PC-9 (cell line): ENCODE measurements around the gene CAP2. TPM values are rescaled to one million over a fixed set of nuclear protein-coding genes. Genes with fewer than 3 reads are reported as not detected.

Experiments used
- BruUV-seq: library from RNA; stranded (reverse); fragments of 400-500 nt; replicated peaks from 2 replicates; lab custom pipeline; 2021; lab: Mats Ljungman, UMichigan
- CTCF ChIA-PET: fragments of 300-600 bp; sonication (Branson Sonifier 250); formaldehyde crosslinking; loops from one replicate; lab custom pipeline; 2022; ENCODE audit warnings: antibody characterized with exemption; lab: Charles Lee
- POLR2A ChIA-PET: fragments of 300-600 bp; sonication (Branson Sonifier 250); formaldehyde crosslinking; loops from one replicate; lab custom pipeline; 2022; ENCODE audit warnings: antibody characterized with exemption; ENCODE audit not compliant: unreplicated experiment; lab: Charles Lee
- DNase-seq, 2 experiments: peaks; one replicate each; pipeline versions ENCODE4 v3.0.0 to v3.0.0-alpha.2; 2015 to 2022; ENCODE audit warnings: mixed read lengths in 1 of 2
- H2AFZ ChIP-seq: fragments of 200-600 bp; sonication (generic); 2 replicates; pipeline ENCODE4 v1.8.1; 2017; ENCODE audit warnings: antibody characterized with exemption
- H3F3A ChIP-seq: fragments of 200-600 bp; sonication (generic); 2 replicates; pipeline ENCODE4 v1.8.1; 2017; ENCODE audit warnings: antibody characterized with exemption, mild to moderate bottlenecking, low read depth; ENCODE audit not compliant: insufficient read depth
- H3K27ac ChIP-seq: fragments of 200-600 bp; sonication (generic); 2 replicates; pipeline ENCODE4 v1.6.1; 2016; ENCODE audit warnings: mixed run types
- H3K27me3 ChIP-seq: fragments of 200-600 bp; sonication (generic); 2 replicates; pipeline ENCODE4 v1.6.1; 2016; ENCODE audit warnings: low read depth, mixed run types; ENCODE audit not compliant: insufficient read depth
- H3K36me3 ChIP-seq: fragments of 200-600 bp; sonication (generic); 2 replicates; pipeline ENCODE4 v1.6.1; 2016; ENCODE audit warnings: low read depth, mixed run types
- H3K4me1 ChIP-seq: fragments of 200-600 bp; sonication (generic); replicated peaks from 2 replicates; pipeline ENCODE4 v1.6.1; 2016; ENCODE audit warnings: mixed run types; ENCODE audit not compliant: insufficient read depth
- H3K4me2 ChIP-seq: fragments of 200-600 bp; sonication (generic); 2 replicates; pipeline ENCODE4 v1.6.1; 2017; ENCODE audit warnings: mixed run types
- H3K4me3 ChIP-seq: fragments of 200-600 bp; sonication (generic); 2 replicates; pipeline ENCODE4 v1.6.1; 2016; ENCODE audit warnings: mixed run types
- H3K79me2 ChIP-seq: fragments of 200-600 bp; sonication (generic); 2 replicates; pipeline ENCODE4 v1.6.1; 2017; ENCODE audit warnings: low read depth, mixed run types
- H3K9me2 ChIP-seq: fragments of 200-600 bp; sonication (generic); 2 replicates; pipeline ENCODE4 v1.8.1; 2017; ENCODE audit warnings: mild to moderate bottlenecking; ENCODE audit not compliant: insufficient read depth
- H3K9me3 ChIP-seq: fragments of 200-600 bp; sonication (generic); 2 replicates; pipeline ENCODE4 v1.8.1; 2016; ENCODE audit warnings: low read depth; ENCODE audit not compliant: insufficient read depth
- H4K20me1 ChIP-seq: fragments of 200-600 bp; sonication (generic); 2 replicates; pipeline ENCODE4 v1.8.1; 2017; ENCODE audit not compliant: insufficient read depth
- EZH2 ChIP-seq: fragments of 200-600 bp; sonication (generic); IDR thresholded peaks from 2 replicates; pipeline ENCODE4 v1.8.0; 2017; ENCODE audit warnings: antibody characterized with exemption, low read depth
- intact Hi-C: fragments of 100-400 bp; cut with micrococcal nuclease; formaldehyde crosslinking; loops from one replicate; pipeline ENCODE4 v1.10.0; 2022; ENCODE audit not compliant: unreplicated experiment
- total RNA-seq: library from RNA; stranded (reverse); gene quantifications from 2 replicates; pipeline ENCODE4 v1.2.3, GENCODE V29; 2021
- TF ChIP-seq, protein P1 (sequence below): fragments of 200-600 bp; sonication (generic); conservative IDR thresholded peaks from 2 replicates; pipeline ENCODE4 v1.6.1; 2017; ENCODE audit warnings: mixed run types, antibody characterized with exemption, mild to moderate bottlenecking, moderate library complexity

Gene CAP2
- total RNA-seq, 1 experiment from 2014 or later: 12.0 TPM

DNA sequence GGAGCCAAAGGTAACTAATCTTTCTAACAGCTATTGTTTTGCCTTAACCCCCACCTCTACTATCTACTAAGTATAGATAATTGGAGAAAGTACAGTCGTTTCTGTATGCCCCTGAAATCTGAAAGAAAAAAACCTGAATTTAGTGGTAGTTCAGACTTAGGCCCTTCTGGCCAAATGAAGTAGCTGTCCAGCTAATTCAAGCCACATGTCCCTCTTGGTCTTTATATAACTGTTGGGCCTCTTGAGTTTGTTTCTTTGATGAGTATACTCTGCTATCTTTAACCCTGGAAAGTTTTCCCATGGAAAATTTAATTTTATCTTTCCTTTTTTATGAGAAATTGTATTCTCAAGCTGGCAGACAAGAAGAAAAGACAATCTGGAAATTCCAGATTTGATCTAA lies 133.7 kb downstream of the CAP2 start:
- Histone ChIP-seq H3K9me2 (no peaks in the 10 kb centered on the region), H3F3A (no peaks in the 10 kb centered on the region), H3K4me1 (no peaks in the 10 kb centered on the region), H2AFZ (no peak overlapping the region), H3K36me3 (no peaks in the 10 kb centered on the region), H3K4me2 (no peak overlapping the region), H3K27ac (no peak overlapping the region), H4K20me1 (no peaks in the 10 kb centered on the region), H3K9me3 (no peaks in the 10 kb centered on the region), H3K79me2 (no peaks in the 10 kb centered on the region), H3K27me3 (no peaks in the 10 kb centered on the region), H3K4me3 (no peak overlapping the region)
- TF ChIP-seq EZH2: no peak
- TF ChIP-seq, protein P1, sequence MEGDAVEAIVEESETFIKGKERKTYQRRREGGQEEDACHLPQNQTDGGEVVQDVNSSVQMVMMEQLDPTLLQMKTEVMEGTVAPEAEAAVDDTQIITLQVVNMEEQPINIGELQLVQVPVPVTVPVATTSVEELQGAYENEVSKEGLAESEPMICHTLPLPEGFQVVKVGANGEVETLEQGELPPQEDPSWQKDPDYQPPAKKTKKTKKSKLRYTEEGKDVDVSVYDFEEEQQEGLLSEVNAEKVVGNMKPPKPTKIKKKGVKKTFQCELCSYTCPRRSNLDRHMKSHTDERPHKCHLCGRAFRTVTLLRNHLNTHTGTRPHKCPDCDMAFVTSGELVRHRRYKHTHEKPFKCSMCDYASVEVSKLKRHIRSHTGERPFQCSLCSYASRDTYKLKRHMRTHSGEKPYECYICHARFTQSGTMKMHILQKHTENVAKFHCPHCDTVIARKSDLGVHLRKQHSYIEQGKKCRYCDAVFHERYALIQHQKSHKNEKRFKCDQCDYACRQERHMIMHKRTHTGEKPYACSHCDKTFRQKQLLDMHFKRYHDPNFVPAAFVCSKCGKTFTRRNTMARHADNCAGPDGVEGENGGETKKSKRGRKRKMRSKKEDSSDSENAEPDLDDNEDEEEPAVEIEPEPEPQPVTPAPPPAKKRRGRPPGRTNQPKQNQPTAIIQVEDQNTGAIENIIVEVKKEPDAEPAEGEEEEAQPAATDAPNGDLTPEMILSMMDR: no peak
- POLR2A ChIA-PET: no interaction called here
- DNase-seq: no peak
- no TSS peak for BruUV-seq
- CTCF ChIA-PET: no interaction called here
- intact Hi-C loops: no loop called here

DNA sequence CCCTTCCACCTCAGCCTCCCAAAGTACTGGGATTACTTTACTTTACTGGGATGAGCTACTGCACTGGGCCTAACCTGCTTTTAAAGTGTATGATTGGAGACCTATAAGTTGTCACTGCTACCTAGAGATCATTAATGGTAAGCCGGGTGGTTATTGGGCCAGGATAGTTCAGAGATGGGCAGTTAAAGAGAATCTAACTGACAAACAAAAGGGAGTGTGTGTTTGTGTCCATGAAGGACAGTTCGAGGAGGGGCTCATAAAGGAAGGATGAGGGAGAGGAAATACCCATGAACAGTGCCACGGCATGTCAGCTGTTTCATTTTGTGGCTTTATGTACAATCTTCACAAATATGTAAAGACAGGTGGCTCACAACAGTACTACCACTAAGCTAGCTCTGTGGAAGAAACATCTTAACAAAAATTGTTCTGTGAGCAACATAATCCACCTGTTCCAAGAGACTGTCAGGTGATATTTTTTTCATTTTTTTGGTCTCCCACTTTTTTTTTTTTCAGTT lies 137.0 kb downstream of the CAP2 start:
- Histone ChIP-seq H4K20me1 (no peaks in the 10 kb centered on the region), H3K4me3 (no peak overlapping the region), H3K36me3 (no peaks in the 10 kb centered on the region), H3K9me2 (no peaks in the 10 kb centered on the region), H3K4me1 (no peaks in the 10 kb centered on the region), H3K79me2 (no peaks in the 10 kb centered on the region), H3K4me2 (no peak overlapping the region), H3K27me3 (no peaks in the 10 kb centered on the region), H3K9me3 (no peaks in the 10 kb centered on the region), H2AFZ (no peak overlapping the region), H3K27ac (no peak overlapping the region), H3F3A (no peaks in the 10 kb centered on the region)
- ChIA-PET POLR2A (no interaction called here), CTCF (no interaction called here)
- DNase-seq: no peak
- no TSS peak for BruUV-seq
- TF ChIP-seq, protein P1: no peak
- TF ChIP-seq EZH2: no peak
- intact Hi-C loops: no loop called here

DNA sequence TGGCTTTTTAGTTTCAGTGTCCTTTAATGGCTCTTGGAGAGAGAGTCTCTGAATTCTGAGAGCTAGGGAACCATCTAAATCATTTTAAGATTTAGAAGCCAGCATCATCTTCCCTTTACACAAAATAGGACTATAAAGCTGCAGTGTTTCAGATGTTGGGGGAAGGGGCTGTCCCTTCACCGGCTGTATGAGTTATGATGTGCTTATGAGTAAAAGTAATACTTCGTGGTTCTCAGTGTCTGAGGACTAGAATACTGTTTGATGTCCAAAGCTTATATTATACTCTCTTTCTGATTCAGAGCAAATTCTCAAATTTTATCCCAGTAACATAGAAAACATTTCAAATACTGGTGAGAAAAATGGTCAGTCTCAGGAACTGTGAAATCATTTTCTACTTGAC lies 143.2 kb downstream of the CAP2 start:
- ChIA-PET CTCF (no interaction called here), POLR2A (no interaction called here)
- H3K4me2 ChIP-seq: no peak overlapping the region
- H3K4me3 ChIP-seq: no peak overlapping the region
- H3K4me1 ChIP-seq: no peaks in the 10 kb centered on the region
- H2AFZ ChIP-seq: no peak overlapping the region
- no peak overlapping the region for H3K27ac ChIP-seq
- H3K79me2 ChIP-seq: no peaks in the 10 kb centered on the region
- BruUV-seq: no TSS peak
- no peaks in the 10 kb centered on the region for H3K9me2 ChIP-seq
- no peaks in the 10 kb centered on the region for H3K36me3 ChIP-seq
- intact Hi-C loops: no loop called here
- H4K20me1 ChIP-seq: no peaks in the 10 kb centered on the region
- H3K27me3 ChIP-seq: no peaks in the 10 kb centered on the region
- H3F3A ChIP-seq: no peaks in the 10 kb centered on the region
- TF ChIP-seq, protein P1: no peak
- no peak for TF ChIP-seq EZH2
- no peak for DNase-seq
- no peaks in the 10 kb centered on the region for H3K9me3 ChIP-seq
